ENCODE measurements around the gene RAD54L.
"Not testable (repeated sequence)": the region's sequence is repeated elsewhere in the genome, so short reads cannot be mapped to it uniquely, and the experiment has no call there.

The RAD54L gene

GRCh38 chr1:46288485-46289133, 41.0 kb downstream of the RAD54L start:
- no peak for DNase-seq

DNA sequence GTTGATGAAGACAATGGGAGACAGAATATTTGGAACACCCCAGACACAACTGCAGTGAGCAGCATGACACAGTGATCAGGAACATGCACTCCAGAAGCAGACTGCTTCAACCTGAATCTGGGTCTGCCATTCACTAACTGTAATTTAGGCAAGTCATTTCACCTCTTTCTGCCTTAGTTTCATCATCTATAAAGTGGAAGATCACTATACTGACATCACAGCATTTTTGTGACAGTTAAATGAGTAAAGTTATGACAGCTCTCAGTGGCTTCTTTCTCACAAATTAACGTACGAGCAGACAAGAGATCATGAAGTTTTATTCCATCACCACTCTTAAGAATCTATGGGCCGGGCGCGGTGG, 41.6 kb downstream of the RAD54L start:
- DNase-seq: no peak

DNA sequence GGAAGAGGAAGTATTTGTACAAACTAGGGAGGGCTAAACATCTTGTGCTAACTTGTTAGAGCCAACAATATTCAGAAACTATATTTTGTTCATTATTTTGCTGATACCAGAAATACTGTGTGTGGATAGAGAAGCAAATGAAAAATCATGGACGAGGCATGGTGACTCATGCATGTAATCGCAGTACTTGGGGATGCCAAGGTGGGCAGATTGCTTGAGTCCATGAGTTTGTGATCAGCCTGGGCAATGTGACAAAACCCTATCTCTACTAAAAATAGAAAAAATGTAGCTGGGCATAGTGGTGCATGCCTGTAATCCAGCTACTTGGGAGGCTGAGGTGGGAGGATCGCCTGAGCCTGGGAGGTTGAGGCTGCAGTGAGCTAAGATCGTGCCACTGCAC, 42.4 kb downstream of the RAD54L start:
- no peak for DNase-seq

DNA sequence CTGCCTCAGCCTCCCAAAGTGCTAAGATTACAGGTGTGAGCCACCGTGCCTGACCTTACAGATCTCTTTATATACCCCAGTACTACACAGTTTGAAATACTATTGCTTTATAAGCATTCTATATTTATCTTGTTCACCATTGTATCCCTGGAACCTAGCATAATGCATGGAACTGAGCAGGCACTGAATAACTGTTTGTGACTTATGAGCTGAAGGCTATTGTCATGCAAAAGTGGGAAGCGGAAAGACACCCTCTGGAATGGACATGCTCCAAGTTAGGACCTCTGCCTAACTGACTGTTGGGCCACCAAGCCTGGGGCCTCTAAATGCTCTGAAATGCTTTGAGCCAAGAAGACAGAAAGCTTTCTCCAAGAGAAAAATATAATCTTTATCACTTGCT, 47.7 kb downstream of the RAD54L start:
- DNase-seq: no peak

DNA sequence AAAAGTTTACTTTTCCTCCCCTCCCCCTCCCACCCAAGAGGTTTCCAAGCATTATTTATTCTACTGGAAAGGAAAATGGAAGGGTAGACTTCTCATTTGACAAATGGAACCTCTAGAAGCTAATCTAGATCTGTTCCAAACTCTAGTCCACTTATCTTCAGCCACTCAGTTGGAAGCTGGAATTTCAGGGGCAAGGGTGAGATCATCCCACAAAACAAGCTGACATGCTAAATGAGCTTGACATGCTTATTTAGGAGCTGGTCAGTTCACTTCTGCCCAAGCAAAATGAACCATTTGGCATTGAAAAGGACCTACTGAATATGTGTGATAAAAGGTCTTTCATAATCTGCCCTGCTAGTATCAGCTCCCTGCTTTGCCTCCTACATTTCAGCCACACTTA, 50.8 kb downstream of the RAD54L start:
- DNase-seq: no peak

DNA sequence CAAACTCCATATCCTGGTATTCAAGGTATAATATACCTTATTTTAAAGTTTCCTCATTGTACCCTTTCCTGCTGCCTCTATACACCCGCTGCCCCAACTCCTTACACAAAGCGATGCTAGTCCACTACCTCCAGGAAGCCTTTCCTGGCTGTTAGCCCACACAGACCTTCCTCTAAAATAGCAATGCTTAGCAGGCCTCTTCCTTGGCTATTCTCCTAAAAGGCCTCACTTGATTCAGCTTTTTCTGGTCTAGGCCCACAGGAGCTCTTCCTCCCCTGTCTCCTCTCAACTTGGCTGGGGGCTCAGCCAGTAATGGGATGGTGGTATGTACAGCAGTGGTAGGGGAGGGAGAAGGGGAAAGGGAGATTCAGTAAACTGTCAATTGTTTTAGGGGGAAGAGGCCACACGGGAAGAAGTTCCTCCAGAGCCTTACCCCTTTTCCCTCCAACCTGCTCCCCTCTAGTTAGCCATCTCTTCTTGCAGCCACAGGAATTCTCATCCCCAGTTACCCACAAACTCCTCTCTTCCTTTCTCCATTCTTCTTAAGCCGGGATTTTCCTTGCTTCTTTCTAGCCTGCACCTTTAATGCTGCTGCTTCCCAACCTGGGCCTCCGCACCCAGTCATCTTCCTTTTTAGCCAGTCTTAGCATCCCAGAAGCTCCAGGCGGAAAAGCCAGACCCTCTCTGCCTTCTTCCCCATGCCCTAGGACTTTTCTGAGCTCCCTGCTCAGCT, 53.3 kb downstream of the RAD54L start:
- no peak for DNase-seq

DNA sequence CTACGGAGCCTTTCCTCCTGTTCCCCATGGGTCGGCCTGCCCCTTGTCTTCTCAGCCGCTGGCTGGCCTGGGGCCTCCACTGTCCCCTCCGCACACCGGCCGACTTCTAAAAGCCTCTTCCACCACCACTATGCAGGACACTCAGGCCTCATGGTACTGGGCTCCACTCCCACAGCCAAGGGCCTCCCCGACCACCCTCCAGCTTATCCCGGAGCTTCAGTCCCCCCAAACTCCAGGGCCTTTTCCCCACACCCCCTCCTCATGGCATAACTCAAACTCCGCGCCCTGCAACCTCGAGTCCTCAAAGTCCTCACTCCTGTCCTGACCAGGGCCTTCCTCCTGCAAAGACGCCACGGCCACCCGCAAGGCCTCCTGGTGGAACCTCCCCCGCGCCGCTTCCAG, 53.8 kb downstream of the RAD54L start:
- DNase-seq: no peak

DNA sequence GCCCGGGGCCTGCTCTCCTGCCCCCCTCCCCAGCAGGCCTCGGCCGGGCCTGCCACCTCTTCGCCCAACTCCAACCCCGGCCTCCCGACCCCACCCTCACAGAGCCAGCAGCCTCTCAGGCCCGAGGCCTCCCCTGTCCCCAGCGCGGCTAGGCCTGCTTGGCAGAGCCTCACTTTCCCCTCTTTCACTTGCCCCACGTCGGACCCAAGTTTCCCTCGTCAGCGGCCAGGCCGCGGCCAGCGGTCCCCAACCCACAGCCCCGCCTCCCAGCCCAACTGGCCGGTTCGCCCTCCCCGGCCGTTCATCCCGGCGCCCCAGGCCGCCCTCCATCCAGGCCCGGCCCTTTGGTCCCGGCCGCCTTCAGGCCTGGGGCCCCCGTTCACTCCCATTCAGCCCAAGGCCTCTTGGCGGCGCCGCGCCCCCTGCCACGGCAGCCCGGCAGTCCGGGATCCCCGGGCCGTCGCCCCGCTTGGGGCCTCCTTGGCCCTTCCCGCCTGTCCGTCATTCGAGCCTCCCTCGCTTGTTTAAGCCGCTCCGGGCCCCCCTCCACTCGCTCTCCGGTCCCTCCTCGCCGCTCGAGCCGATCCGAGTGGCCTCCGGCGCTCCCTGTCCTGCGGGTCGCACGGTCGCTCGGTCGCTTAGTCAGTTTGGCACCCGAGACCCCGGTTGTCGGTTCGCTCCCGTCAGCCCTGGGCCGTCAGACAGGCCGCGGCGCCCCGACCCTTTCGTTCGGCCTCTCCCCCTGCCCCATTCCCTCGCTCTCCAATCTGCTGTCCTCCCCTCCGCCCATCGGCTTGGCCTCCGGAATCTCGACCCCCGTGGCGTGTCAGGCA, 54.5 kb downstream of the RAD54L start:
- DNase-seq: peak; percentile 52

GRCh38 chr1:46302641-46303037, 55.1 kb downstream of the RAD54L start:
- DNase-seq: no peak

GRCh38 chr1:46303038-46303871, 55.7 kb downstream of the RAD54L start, which contains the start of the genes LRRC41 and UQCRH:
Gene LRRC41, minus strand, starts transcription at chr1:46303616. Its CDS starts 294 bp downstream, at chr1:46303322.
Gene UQCRH, plus strand, starts transcription at chr1:46303698. Its CDS starts 69 bp downstream, at chr1:46303767.
- peak; percentile 89 for DNase-seq

DNA sequence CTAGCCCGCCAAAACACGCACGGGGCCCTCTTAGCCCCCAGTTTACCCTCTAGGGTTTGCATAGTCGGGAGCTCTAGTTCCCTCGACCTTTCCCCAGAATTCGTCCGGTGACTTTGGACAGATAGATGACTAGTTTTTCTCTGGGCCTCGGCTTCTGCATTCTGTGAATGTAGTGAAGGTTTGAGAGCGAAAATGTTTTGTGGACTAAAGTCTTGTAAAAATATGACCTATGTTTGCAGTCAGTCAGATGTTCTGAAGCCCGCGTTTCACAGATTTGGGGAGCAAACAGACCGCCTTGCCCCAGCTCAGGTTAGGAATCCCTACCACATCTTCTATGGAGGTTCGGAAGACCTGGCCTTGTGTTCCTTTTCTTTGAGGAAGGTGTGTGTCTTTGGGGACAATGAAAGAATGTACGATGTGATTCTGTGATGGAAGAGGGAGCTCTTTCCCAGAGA, 56.3 kb downstream of the RAD54L start:
- no peak for DNase-seq

DNA sequence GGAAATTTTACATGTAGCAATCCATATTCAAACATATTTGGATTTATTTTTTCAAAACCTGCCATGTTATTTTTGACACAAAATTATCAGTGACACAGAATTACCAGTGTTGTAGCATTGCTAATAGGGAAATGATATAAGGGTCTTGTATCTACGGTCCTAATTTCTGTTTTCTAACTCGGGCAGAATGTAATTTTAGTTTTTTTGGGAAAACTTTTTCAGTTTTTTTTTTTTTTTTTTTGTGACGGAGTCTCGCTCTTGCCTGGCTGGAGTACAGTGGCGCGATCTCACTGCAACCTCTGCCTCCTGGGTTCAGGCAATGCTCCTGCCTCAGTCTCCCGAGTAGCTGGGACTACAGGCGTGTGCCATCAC, 58.6 kb downstream of the RAD54L start:
- DNase-seq: no peak

DNA sequence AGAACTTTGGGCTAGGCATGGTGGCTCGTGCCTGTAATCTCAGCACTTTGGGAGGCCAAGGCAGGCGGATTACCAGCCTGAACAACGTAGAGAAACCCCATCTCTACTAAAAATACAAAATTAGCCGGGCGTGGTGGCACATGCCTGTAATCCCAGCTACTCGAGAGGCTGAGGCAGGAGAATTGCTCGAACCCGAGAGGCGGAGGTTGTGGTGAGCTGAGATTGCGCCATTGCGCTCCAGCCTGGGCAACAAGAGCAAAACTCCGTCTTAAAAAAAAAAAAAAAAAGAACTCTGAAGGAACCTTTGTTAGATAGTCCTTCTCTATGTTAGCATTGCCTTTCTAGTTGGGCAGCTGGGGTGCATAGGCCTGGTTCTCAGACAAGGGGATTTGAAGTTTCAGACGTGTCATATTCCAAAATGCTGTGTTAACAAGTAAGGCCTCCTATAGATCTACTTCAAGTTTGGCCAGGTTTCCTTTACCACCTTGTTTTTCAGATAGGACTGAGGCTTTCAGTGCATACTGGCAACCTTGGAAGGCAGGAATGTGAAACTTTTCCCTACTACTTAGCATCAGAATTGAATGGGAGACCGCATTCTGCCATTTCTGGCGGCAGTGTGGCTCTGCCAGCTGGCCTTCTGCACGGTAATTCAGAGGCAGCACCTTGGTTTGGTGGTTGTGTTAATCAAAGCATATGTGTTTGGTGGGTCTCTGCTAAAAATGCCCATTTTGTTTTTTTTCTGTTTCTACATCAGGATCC, 62.0 kb downstream of the RAD54L start:
- DNase-seq: no peak

GRCh38 chr1:46310321-46310720, 62.8 kb downstream of the RAD54L start:
- no peak for DNase-seq

DNA sequence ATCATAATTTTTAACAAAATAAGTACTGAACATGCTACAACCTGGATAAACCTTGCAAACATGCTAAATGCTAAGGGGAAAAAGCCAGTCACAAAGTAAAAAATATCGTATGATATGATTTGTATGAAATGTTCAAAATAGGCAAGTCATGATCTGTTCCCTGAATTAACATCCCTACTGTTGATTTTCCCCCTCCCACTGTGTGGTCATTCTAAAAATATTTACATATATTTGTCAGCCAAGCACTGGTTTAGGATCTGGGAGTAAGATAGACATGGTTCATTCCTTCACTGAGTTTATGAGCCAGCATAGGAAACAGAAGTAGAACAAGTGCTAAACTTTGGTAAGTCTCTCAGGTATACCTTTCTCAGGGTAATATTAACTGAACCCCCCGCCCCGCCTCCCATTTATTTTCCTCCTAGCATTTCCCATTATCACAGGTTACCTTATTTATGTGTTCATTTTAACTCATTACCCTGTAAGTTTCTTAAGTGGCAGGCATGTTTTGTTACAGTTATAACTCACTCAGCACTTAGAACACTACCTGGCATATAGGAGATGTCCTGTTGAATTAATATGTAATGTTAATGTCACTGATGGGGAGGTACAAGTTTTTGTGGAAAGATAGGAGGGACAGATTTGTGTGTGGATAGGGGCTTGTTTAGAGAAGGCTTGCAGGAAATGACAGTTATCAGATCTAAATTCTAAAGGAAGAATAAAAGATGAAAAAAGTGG, 68.3 kb downstream of the RAD54L start:
- no peak for DNase-seq

DNA sequence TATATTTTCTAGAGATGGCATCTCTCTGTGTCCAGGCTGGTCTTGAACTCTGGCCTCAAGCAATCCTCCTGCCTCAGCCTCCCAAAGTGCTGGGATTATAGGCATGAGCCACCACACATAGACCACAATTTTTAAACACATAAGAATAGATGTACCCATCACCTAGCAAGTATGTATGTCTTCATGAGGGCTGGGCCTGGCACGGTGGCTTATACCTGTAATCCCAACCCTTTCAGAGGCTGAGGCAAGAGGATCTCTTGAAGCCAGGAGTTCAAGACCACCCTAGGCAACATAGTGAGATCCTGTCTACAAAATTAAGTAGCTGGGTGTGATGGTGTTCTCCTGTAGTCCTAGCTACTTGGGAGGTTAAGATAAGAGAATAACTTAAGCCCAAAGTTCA, 69.8 kb downstream of the RAD54L start:
- DNase-seq: no peak

DNA sequence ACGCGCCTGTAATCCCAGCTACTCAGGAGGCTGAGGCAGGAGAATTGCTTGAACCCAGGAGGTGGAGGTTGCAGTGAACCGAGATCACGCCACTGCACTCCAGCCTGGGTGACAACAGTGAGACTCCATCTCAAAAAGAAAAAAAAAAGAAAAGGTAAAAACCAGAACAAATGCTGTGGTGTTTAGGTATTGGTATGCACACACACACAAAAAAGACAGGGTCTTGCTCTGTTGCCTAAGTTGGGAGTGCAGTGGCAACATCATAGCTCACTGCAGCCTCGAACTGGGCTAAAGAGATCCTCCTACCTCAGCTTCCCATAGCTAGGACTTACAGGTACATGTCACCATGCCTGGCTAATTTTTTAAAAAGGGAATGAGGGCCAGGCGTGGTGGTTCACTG, 71.7 kb downstream of the RAD54L start:
- not testable (repeated sequence) for DNase-seq

- not testable (repeated sequence) for DNase-seq
Observed at GRCh38 chr1:46319960-46320914, 72.7 kb downstream of the RAD54L start.

- not testable (repeated sequence) for DNase-seq
Observed at GRCh38 chr1:46322191-46322590, 74.6 kb downstream of the RAD54L start.

All from NCI-H146 (cell line).